Erythroblast (primary cell): ENCODE measurements around the gene GGCT.

Experiments used
- GATA1 ChIP-seq: IDR thresholded peaks from 2 replicates; pipeline ENCODE4 v1.6.1; 2011; ENCODE audit warnings: low read depth, mild to moderate bottlenecking, control low read depth, low read length, moderate library complexity
- POLR2A ChIP-seq: IDR thresholded peaks from 2 replicates; pipeline ENCODE4 v1.6.1; 2011; ENCODE audit warnings: mild to moderate bottlenecking, low read length

- TF ChIP-seq POLR2A (no peak), GATA1 (no peak)
Measured at GRCh38 chr7:30526163-30526562, 21.5 kb upstream of the GGCT start.
